OCI-M2 (cell line): ENCODE measurements around the gene TSC2.
A peak's percentile ranks its signal among the peaks of the same experiment; 100 is the strongest.

Experiments used
- DNase-seq: peaks from one replicate; lab custom pipeline; 2025; ENCODE audit not compliant: unreplicated experiment; lab: John Stamatoyannopoulos, UW

TSC2 gene

GRCh38 chr16:2047330-2048115, at the start of gene TSC2, which contains the start of gene NTHL1:
TSC2 (plus strand) TSS chr16:2047985; CDS start chr16:2048616, 631 bp downstream.
NTHL1 (minus strand) TSS chr16:2047834; CDS start chr16:2047823, 11 bp downstream.
- DNase-seq: peak; percentile 64

- no peak for DNase-seq
These were observed 49.4 kb upstream of the TSC2 start for GRCh38 chr16:1998360-1998835.

- DNase-seq: no peak
These were observed 48.7 kb upstream of the TSC2 start for GRCh38 chr16:1998852-1999801.

GRCh38 chr16:1999866-2000514, 47.8 kb upstream of the TSC2 start:
- DNase-seq: no peak

- DNase-seq: no peak
These were observed 46.8 kb upstream of the TSC2 start for GRCh38 chr16:2001035-2001434.

GRCh38 chr16:2001456-2002355, 46.1 kb upstream of the TSC2 start:
- no peak for DNase-seq

GRCh38 chr16:2002406-2003230, 45.2 kb upstream of the TSC2 start:
- DNase-seq: no peak

GRCh38 chr16:2003231-2003826, 44.5 kb upstream of the TSC2 start:
- DNase-seq: no peak

- no peak for DNase-seq
These were observed 43.8 kb upstream of the TSC2 start for GRCh38 chr16:2003827-2004641.

GRCh38 chr16:2004795-2005517, 42.8 kb upstream of the TSC2 start:
- DNase-seq: no peak

GRCh38 chr16:2005646-2006045, 42.1 kb upstream of the TSC2 start:
- no peak for DNase-seq

GRCh38 chr16:2006317-2006716, 41.5 kb upstream of the TSC2 start:
- no peak for DNase-seq

- no peak for DNase-seq
These were observed 40.5 kb upstream of the TSC2 start for GRCh38 chr16:2007081-2007836.

GRCh38 chr16:2008009-2008526, 39.7 kb upstream of the TSC2 start:
- no peak for DNase-seq

- no peak for DNase-seq
These were observed 39.1 kb upstream of the TSC2 start for GRCh38 chr16:2008631-2009163.

GRCh38 chr16:2009164-2009711, 38.5 kb upstream of the TSC2 start:
- DNase-seq: no peak
